Lower leg skin (tissue), 3 donors: Measurements from ENCODE around the gene MFAP3L.
"Not testable (repeated sequence)": the region's sequence is repeated elsewhere in the genome, so short reads cannot be mapped to it uniquely, and the experiment has no call there.

Experiments used
- POLR2A ChIP-seq, 2 donors: fragments of 450-650 bp; IDR thresholded peaks; one replicate each; pipeline ENCODE4 v1.6.1; 2016 to 2017; ENCODE audit warnings: antibody characterized with exemption in 2 of 2, mild to moderate bottlenecking in 1 of 2, moderate library complexity in 1 of 2
- TF ChIP-seq, protein P1 (sequence below), 3 donors: fragments of 450-650 bp; IDR thresholded peaks; one replicate each; pipeline ENCODE4 v1.5.1; 2016; ENCODE audit warnings: antibody characterized with exemption in 3 of 3, mild to moderate bottlenecking in 3 of 3, moderate library complexity in 2 of 3

DNA sequence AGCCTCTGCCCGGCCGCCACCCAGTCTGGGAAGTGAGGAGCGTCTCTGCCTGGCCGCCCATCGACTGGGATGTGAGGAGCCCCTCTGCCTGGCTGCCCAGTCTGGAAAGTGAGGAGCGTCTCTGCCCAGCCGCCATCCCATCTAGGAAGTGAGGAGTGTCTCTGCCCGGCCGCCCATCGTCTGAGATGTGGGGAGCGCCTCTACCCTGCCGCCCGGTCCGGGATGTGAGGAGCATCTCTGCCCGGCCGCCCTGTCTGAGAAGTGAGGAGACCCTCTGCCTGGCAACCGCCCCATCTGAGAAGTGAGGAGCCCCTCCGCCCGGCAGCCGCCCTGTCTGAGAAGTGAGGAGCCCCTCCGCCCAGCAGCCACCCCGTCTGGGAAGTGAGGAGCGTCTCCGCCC lies 20.0 kb upstream of the MFAP3L start:
- TF ChIP-seq, protein P1, sequence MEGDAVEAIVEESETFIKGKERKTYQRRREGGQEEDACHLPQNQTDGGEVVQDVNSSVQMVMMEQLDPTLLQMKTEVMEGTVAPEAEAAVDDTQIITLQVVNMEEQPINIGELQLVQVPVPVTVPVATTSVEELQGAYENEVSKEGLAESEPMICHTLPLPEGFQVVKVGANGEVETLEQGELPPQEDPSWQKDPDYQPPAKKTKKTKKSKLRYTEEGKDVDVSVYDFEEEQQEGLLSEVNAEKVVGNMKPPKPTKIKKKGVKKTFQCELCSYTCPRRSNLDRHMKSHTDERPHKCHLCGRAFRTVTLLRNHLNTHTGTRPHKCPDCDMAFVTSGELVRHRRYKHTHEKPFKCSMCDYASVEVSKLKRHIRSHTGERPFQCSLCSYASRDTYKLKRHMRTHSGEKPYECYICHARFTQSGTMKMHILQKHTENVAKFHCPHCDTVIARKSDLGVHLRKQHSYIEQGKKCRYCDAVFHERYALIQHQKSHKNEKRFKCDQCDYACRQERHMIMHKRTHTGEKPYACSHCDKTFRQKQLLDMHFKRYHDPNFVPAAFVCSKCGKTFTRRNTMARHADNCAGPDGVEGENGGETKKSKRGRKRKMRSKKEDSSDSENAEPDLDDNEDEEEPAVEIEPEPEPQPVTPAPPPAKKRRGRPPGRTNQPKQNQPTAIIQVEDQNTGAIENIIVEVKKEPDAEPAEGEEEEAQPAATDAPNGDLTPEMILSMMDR (IDR thresholded peaks at IDR 0.05), result not testable (repeated sequence)
- TF ChIP-seq POLR2A (IDR thresholded peaks at IDR 0.05), result not testable (repeated sequence)
